BLaER1 (cell line): ENCODE measurements around the gene ZNRF2.

Experiments used
- H3K27ac ChIP-seq: shearing (Covaris generic); formaldehyde crosslinking; 2 replicates; pipeline ENCODE4 v1.8.1; 2022
- H3K27me3 ChIP-seq: shearing (Covaris generic); formaldehyde crosslinking; 2 replicates; pipeline ENCODE4 v1.8.1; 2022
- H3K36me3 ChIP-seq: shearing (Covaris generic); formaldehyde crosslinking; 2 replicates; pipeline ENCODE4 v1.8.1; 2022
- H3K4me1 ChIP-seq: shearing (Covaris generic); formaldehyde crosslinking; 2 replicates; pipeline ENCODE4 v1.8.1; 2022
- H3K4me2 ChIP-seq: shearing (Covaris generic); formaldehyde crosslinking; 2 replicates; pipeline ENCODE4 v1.8.1; 2022
- H3K4me3 ChIP-seq: shearing (Covaris generic); formaldehyde crosslinking; 2 replicates; pipeline ENCODE4 v1.8.1; 2022
- H3K9ac ChIP-seq: shearing (Covaris generic); formaldehyde crosslinking; 2 replicates; pipeline ENCODE4 v1.8.1; 2022
- H3K9me3 ChIP-seq: shearing (Covaris generic); formaldehyde crosslinking; 2 replicates; pipeline ENCODE4 v1.8.1; 2022
- H4K20me1 ChIP-seq: shearing (Covaris generic); formaldehyde crosslinking; 2 replicates; pipeline ENCODE4 v1.8.1; 2022
- Cebpa-rat ChIP-seq: shearing (Covaris generic); IDR thresholded peaks from 2 replicates; pipeline ENCODE4 v1.8.1; 2022

Gene ZNRF2

DNA sequence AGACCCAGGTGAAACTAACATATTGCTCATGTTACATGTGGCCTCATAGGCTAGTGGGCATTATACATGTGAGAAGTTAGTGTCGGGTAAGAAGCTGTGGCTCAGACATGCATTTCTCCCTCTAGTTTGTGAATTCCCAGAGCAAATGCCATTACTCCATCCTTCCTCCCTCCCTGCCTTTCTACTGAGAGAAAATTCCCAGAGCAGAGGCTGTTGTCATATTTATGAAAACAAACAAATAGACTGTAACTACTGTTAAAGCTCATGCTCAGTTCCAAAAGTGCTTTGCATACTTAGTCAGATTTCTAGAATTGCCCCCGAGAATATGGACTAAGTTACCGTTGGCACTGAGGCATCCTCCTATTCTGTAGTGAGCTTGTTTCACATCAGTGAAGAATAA is 29.0 kb downstream of the ZNRF2 start:
- no peak for TF ChIP-seq Cebpa-rat
- Histone ChIP-seq H3K4me2 (no peak overlapping the region), H3K4me3 (no peak overlapping the region), H3K27ac (no peak overlapping the region), H3K27me3 (no peaks in the 10 kb centered on the region), H3K9me3 (no peaks in the 10 kb centered on the region), H3K36me3 (no peaks in the 10 kb centered on the region), H4K20me1 (peaks cover 98% of the 10 kb centered on the region), H3K9ac (no peak overlapping the region), H3K4me1 (peaks cover 2% of the 10 kb centered on the region; the same call in 1 of the 2 replicates)

DNA sequence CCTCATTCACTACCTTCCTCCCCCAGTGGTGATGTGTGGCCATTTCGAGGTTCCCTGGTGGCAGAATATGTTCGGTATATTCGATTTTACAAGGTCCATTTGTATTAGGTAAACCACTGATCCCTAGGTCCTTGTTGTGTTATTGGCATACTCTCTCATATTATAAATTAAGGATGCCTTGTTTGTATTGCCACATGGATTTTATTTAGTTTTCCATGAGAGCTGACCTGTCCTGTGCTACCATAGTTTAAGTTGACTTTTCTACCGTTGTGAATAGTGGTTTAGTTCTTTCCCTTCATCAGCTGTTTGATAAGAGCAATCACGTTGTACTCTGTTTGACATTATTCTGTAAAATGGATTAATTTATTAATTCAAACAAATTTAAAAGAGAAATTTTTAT is 29.4 kb downstream of the ZNRF2 start:
- H4K20me1 ChIP-seq, result peaks cover 98% of the 10 kb centered on the region
- no peaks in the 10 kb centered on the region for H3K9me3 ChIP-seq
- no peak overlapping the region for H3K4me2 ChIP-seq
- H3K27me3 ChIP-seq, result no peaks in the 10 kb centered on the region
- TF ChIP-seq Cebpa-rat, result no peak
- no peak overlapping the region for H3K4me3 ChIP-seq
- no peak overlapping the region for H3K27ac ChIP-seq
- no peak overlapping the region for H3K9ac ChIP-seq
- H3K4me1 ChIP-seq, result no peaks in the 10 kb centered on the region
- H3K36me3 ChIP-seq, result no peaks in the 10 kb centered on the region

DNA sequence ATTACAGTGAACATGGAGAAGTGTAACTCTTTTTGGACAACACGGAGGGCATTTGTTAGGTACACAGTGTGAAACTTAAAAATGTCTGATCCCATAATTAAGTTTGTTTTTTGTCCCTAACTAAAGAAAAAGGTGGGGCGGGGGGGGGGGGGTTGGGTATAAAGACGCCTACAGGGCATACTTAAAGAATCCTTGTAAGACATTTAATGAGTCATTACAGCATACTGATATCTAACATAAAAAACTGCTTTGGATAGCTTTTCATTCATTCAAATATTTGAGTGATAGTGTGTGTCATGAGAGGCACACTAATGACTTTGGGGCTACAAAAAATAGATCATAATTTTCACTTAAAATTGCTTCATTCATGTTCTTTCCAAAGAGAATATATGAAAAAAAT is 31.2 kb downstream of the ZNRF2 start:
- no peak for TF ChIP-seq Cebpa-rat
- Histone ChIP-seq H3K4me2 (no peak overlapping the region), H3K4me3 (no peak overlapping the region), H3K9ac (no peak overlapping the region), H3K27me3 (no peaks in the 10 kb centered on the region), H4K20me1 (peaks cover 98% of the 10 kb centered on the region), H3K36me3 (no peaks in the 10 kb centered on the region), H3K27ac (no peak overlapping the region), H3K9me3 (no peaks in the 10 kb centered on the region), H3K4me1 (peaks cover 3% of the 10 kb centered on the region)

DNA sequence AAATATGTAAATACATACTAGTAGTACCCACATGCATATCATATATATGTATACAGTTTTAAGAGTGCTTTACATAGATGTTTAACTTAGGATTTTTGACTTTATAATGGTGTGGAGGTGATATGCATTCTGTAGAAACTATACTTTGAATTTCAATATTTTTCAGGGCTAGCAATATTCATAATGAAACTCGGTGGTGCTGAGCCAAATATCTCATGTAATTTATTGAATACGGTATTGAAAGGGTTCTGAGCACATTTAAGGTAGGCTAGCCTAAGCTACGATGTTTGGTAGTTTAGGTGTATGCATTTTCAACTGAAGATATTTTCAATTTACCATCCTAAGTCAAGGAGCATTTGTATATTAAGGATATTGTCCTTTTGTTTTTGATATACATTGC is 36.0 kb downstream of the ZNRF2 start:
- H3K36me3 ChIP-seq, result peaks cover 13% of the 10 kb centered on the region
- no peak overlapping the region for H3K27ac ChIP-seq
- H3K9ac ChIP-seq, result no peak overlapping the region
- H3K4me3 ChIP-seq, result no peak overlapping the region
- TF ChIP-seq Cebpa-rat, result no peak
- H3K27me3 ChIP-seq, result no peaks in the 10 kb centered on the region
- H3K4me1 ChIP-seq, result peaks cover 28% of the 10 kb centered on the region
- H3K9me3 ChIP-seq, result no peaks in the 10 kb centered on the region; the same call in 1 of the 2 replicates
- H4K20me1 ChIP-seq, result peaks cover 96% of the 10 kb centered on the region
- peak overlapping the region; percentile 74; the same call in 1 of the 2 replicates for H3K4me2 ChIP-seq

DNA sequence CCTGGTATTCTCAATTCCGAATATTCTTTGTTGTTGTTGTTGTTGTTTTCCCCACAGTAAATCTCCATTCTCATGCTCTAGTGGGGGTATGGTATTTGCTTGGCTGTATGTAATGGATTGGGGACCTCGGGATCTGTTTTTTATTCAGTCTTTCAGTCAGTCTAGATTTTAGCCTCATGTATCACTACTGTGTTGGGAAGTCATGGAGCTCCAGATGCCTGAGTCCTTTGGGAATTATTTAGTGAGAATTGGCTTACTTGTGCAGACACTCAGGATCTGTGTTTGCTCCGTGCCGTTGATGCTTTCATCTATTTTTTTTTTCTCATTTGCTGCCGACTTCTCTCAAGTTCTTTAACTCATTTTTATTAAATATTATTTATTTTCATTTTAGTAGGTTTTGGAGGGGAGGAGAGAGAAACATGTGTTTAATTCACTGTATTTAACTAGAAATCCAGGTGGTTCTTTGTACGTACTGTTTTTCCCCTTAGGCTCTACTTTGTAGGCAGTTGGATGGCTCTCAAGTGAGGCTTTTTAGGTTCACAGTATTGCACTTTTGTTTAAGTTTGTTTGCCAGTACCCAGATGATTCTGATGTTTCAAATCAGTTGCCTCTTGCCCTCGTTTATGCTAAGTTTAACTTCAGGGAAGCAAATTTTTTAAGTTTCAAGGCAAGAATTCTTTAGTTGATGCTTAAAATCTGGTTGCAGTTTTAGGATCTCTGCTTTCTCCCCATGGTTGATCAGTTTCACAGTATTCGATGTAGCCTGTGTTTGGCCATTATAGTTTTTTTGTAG is 36.9 kb downstream of the ZNRF2 start:
- no peak for TF ChIP-seq Cebpa-rat
- Histone ChIP-seq H4K20me1 (peaks cover 96% of the 10 kb centered on the region), H3K36me3 (peaks cover 18% of the 10 kb centered on the region), H3K4me1 (peaks cover 28% of the 10 kb centered on the region), H3K27ac (peak overlapping the region; percentile 37), H3K4me3 (peak overlapping the region; percentile 26; the same call in 1 of the 2 replicates), H3K4me2 (peak overlapping the region; percentile 74), H3K27me3 (no peaks in the 10 kb centered on the region), H3K9me3 (peaks cover 3% of the 10 kb centered on the region), H3K9ac (no peak overlapping the region; the same call in 1 of the 2 replicates)

DNA sequence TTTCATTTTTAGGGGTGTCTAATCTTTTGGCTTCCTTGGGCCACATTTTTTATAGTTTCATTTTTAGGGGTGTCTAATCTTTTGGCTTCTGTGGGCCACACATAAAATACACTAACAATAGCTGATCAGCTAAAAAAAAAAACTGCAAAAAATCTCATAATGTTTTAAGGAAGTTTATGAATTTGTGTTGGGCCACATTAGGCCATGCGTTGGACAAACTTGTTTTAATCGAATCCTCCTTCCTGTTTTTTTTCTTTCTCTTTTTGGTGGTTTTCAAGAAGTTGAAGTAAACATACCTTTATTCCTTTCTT is 37.4 kb downstream of the ZNRF2 start:
- Histone ChIP-seq H4K20me1 (peaks cover 96% of the 10 kb centered on the region), H3K4me1 (peaks cover 28% of the 10 kb centered on the region), H3K27ac (peak overlapping the region; percentile 37), H3K9me3 (peaks cover 5% of the 10 kb centered on the region), H3K9ac (no peak overlapping the region; the same call in 1 of the 2 replicates), H3K36me3 (peaks cover 22% of the 10 kb centered on the region), H3K4me2 (peak overlapping the region; percentile 74), H3K4me3 (peak overlapping the region; percentile 26; the same call in 1 of the 2 replicates), H3K27me3 (no peaks in the 10 kb centered on the region)
- no peak for TF ChIP-seq Cebpa-rat

DNA sequence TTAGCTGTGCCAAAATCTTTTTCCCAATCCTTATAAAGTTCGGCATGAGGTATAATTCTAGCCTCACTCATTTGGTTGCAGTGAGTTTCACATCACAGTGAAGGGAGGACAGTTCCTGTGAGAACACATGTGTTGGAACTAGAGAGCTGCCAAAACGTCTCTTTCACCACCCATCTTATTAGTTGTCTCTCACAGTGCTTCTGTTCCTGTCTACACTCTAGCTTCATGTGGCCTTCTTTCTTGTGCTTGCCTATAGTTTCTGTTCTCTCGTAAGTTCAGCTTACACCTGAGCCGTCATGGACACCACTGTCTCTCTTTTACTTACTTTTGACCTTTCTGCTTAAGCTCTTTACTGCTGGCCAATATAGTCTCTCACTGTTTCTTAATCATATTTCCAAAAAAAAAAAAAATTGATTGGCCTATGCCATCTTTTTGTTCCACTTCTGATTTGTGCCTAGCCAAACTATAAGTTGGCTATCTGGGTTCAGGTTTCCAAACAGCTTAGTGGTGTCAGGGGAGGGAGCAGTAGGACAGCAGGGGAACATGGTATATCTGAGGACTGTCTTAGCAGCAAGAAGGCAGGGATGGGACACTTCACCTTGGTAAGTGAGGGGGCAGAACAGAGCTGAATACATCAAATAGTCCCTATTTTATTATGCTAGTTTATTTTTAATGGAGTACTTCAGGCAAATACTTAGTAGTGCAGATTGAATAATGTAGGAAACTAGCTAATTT is 38.0 kb downstream of the ZNRF2 start:
- Histone ChIP-seq H4K20me1 (peaks cover 96% of the 10 kb centered on the region), H3K36me3 (peaks cover 22% of the 10 kb centered on the region), H3K4me1 (peaks cover 28% of the 10 kb centered on the region), H3K9ac (no peak overlapping the region), H3K9me3 (peaks cover 5% of the 10 kb centered on the region), H3K4me3 (no peak overlapping the region), H3K4me2 (peak overlapping the region; percentile 74), H3K27ac (peak overlapping the region; percentile 37; the same call in 1 of the 2 replicates), H3K27me3 (no peaks in the 10 kb centered on the region)
- TF ChIP-seq Cebpa-rat, result no peak

DNA sequence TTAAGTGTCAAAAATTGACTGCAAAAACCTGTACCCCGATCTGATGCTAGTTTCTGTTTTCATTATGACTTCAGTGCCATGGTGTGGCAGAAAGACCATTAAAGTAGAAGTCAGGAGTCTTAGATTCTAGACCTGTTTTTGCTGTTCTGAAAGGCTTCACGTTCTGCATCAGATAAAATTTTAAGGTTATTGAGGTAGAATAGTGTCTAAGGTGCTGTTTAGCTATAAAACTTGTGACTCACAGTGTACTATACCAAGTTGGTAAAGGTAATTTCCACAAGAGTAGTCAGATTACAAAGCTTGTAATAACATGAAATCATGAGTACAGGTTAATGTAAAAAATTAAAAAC is 38.6 kb downstream of the ZNRF2 start:
- peaks cover 28% of the 10 kb centered on the region for H3K4me1 ChIP-seq
- H3K9me3 ChIP-seq, result peaks cover 5% of the 10 kb centered on the region
- peak overlapping the region; percentile 74 for H3K4me2 ChIP-seq
- no peak overlapping the region for H3K27ac ChIP-seq
- no peak overlapping the region for H3K9ac ChIP-seq
- no peak overlapping the region for H3K4me3 ChIP-seq
- no peak for TF ChIP-seq Cebpa-rat
- peaks cover 96% of the 10 kb centered on the region for H4K20me1 ChIP-seq
- peaks cover 22% of the 10 kb centered on the region for H3K36me3 ChIP-seq
- no peaks in the 10 kb centered on the region for H3K27me3 ChIP-seq

DNA sequence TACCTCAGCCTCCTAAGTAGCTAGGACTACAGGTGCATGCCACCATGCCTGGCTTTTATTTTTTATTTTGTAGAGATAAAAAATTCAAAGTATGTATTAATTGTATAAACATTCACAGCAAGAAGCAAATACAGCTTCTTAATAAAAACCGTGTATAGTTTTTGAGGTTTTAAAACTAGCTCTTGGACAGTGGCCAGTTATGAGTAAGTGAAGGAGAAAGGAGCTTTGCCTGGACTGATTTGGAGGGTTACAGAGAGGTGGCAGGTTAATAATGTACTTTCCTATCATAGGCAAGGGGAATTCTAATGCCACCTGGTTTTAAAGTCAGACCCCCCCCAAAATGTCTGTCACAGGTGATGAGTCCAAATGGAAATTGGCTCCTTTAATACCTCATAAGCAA is 43.4 kb downstream of the ZNRF2 start:
- Histone ChIP-seq H3K36me3 (peaks cover 30% of the 10 kb centered on the region), H3K27ac (no peak overlapping the region), H3K4me3 (no peak overlapping the region), H4K20me1 (peaks cover 95% of the 10 kb centered on the region), H3K4me2 (no peak overlapping the region), H3K9ac (no peak overlapping the region), H3K4me1 (peaks cover 26% of the 10 kb centered on the region), H3K27me3 (no peaks in the 10 kb centered on the region), H3K9me3 (peaks cover 17% of the 10 kb centered on the region)
- TF ChIP-seq Cebpa-rat, result no peak

DNA sequence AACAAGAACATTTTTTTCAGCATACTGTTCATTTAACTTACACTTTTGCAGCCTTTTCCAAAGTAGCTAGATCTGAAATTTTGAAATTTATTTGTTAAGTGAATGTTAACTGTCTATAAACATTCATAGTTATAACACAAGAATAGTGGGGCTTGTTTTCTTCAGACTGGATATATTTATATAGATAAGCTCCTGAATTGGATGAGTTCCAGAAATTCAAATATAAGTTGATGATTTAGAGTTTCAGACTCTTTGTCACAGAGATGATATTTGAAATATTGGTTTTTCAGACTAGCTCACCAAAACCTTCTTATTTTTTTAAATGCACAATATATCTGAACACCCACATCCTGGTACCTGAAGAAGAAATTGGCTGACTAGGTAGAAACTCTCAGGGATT is 44.0 kb downstream of the ZNRF2 start:
- H3K4me2 ChIP-seq, result no peak overlapping the region

More for the DNA sequence above, 44.0 kb downstream of the ZNRF2 start:
- H3K4me3 ChIP-seq, result no peak overlapping the region
- peaks cover 23% of the 10 kb centered on the region for H3K4me1 ChIP-seq
- no peak for TF ChIP-seq Cebpa-rat
- no peaks in the 10 kb centered on the region for H3K27me3 ChIP-seq
- no peak overlapping the region for H3K27ac ChIP-seq
- H3K9me3 ChIP-seq, result peaks cover 18% of the 10 kb centered on the region
- peaks cover 35% of the 10 kb centered on the region for H3K36me3 ChIP-seq
- H3K9ac ChIP-seq, result no peak overlapping the region
- peaks cover 95% of the 10 kb centered on the region for H4K20me1 ChIP-seq
